GM12873 (cell line): ENCODE measurements around the gene LPCAT3.

Source experiments
- CTCF ChIP-seq: IDR thresholded peaks from 2 replicates; pipeline ENCODE4 v1.5.1; 2012; ENCODE audit warnings: low read depth, mild to moderate bottlenecking, moderate library complexity, low read length, control low read depth; ENCODE audit not compliant: insufficient read depth; ENCODE audit errors: missing control alignments

Gene LPCAT3

GRCh38 chr12:6947615-6948014, 70.7 kb downstream of the LPCAT3 start:
- no peak for TF ChIP-seq CTCF

GRCh38 chr12:6946920-6947374, 71.3 kb downstream of the LPCAT3 start:
- peak; percentile 8 for TF ChIP-seq CTCF

- no peak for TF ChIP-seq CTCF
Measured at GRCh38 chr12:6946033-6946919, 72.0 kb downstream of the LPCAT3 start.

- no peak for TF ChIP-seq CTCF
Measured at GRCh38 chr12:6945613-6946012, 72.7 kb downstream of the LPCAT3 start.

GRCh38 chr12:6944381-6945186, 73.7 kb downstream of the LPCAT3 start:
- peak; percentile 89 for TF ChIP-seq CTCF

- peak; percentile 5 for TF ChIP-seq CTCF
Measured at GRCh38 chr12:6943722-6944380, 74.4 kb downstream of the LPCAT3 start, which contains the start of the genes C12orf57 and RNU7-1. C12orf57 (plus strand) TSS chr12:6944022; CDS start chr12:6944122, 100 bp downstream. RNU7-1 (plus strand) TSS chr12:6943816.

GRCh38 chr12:6943389-6943721, 74.9 kb downstream of the LPCAT3 start:
- TF ChIP-seq CTCF, result no peak
